IPS DF 6.9 (cell line): Measurements from ENCODE around the gene CAMK2A.

Experiments
- DNase-seq: peaks from one replicate; pipeline ENCODE4 v3.0.0-alpha.2; 2013; ENCODE audit warnings: low read depth, low spot score
- H3K27ac ChIP-seq: one replicate; pipeline ENCODE4 v1.5.1; 2013; ENCODE audit warnings: low read length, control low read depth
- H3K27me3 ChIP-seq: 2 replicates; pipeline ENCODE4 v1.6.1; 2013; ENCODE audit warnings: mild to moderate bottlenecking, low read length; ENCODE audit not compliant: control insufficient read depth, insufficient read depth
- H3K36me3 ChIP-seq: 2 replicates; pipeline ENCODE4 v1.6.1; 2013; ENCODE audit warnings: low read length; ENCODE audit not compliant: control insufficient read depth, insufficient read depth
- H3K4me1 ChIP-seq: 2 replicates; pipeline ENCODE4 v1.6.1; 2013; ENCODE audit warnings: low read length; ENCODE audit not compliant: control insufficient read depth, insufficient read depth
- H3K4me3 ChIP-seq: 2 replicates; pipeline ENCODE4 v1.5.1; 2013; ENCODE audit warnings: mild to moderate bottlenecking, low read length
- H3K9me3 ChIP-seq: 2 replicates; pipeline ENCODE4 v1.6.1; 2013; ENCODE audit warnings: low read length, inconsistent platforms; ENCODE audit not compliant: control insufficient read depth, insufficient read depth
- WGBS: extraction: QIAGEN DNeasy Blood & Tissue Kit; methylation state at CpG from one replicate; pipeline ENCODE4 v1.1.7; 2013; ENCODE audit warnings: mixed read lengths, missing lambda C conversion rate; ENCODE audit not compliant: insufficient read length, insufficient coverage; 5-methylcytosine and 5-hydroxymethylcytosine counted together

The CAMK2A gene

GRCh38 chr5:150224483-150225027, 65.0 kb downstream of the CAMK2A start:
- H3K27ac ChIP-seq: no peak overlapping the region
- no CpG with 5 or more reads among the region's 8 CpGs for WGBS
- H3K27me3 ChIP-seq: no peaks in the 10 kb centered on the region
- H3K9me3 ChIP-seq: no peaks in the 10 kb centered on the region
- DNase-seq: no peak
- H3K4me3 ChIP-seq: no peak overlapping the region
- H3K36me3 ChIP-seq: no peaks in the 10 kb centered on the region
- H3K4me1 ChIP-seq: no peaks in the 10 kb centered on the region

- DNase-seq: no peak
- Histone ChIP-seq H3K27ac (no peak overlapping the region), H3K4me3 (no peak overlapping the region), H3K9me3 (no peaks in the 10 kb centered on the region), H3K4me1 (no peaks in the 10 kb centered on the region), H3K27me3 (no peaks in the 10 kb centered on the region), H3K36me3 (no peaks in the 10 kb centered on the region)
- no CpG with 5 or more reads among the region's 7 CpGs for WGBS
These were observed 66.1 kb downstream of the CAMK2A start for GRCh38 chr5:150223474-150223873.

GRCh38 chr5:150222906-150223305, 66.7 kb downstream of the CAMK2A start:
- Histone ChIP-seq H3K27ac (no peak overlapping the region), H3K9me3 (no peaks in the 10 kb centered on the region), H3K36me3 (no peaks in the 10 kb centered on the region), H3K4me1 (no peaks in the 10 kb centered on the region), H3K4me3 (no peak overlapping the region), H3K27me3 (no peaks in the 10 kb centered on the region)
- no peak for DNase-seq
- WGBS: no CpG with 5 or more reads among the region's 21 CpGs

GRCh38 chr5:150221471-150221870, 68.1 kb downstream of the CAMK2A start:
- H3K4me1 ChIP-seq: no peaks in the 10 kb centered on the region
- no peak for DNase-seq
- no CpG with 5 or more reads among the region's 5 CpGs for WGBS
- H3K4me3 ChIP-seq: no peak overlapping the region
- H3K27me3 ChIP-seq: no peaks in the 10 kb centered on the region
- H3K36me3 ChIP-seq: no peaks in the 10 kb centered on the region
- H3K27ac ChIP-seq: no peak overlapping the region
- no peaks in the 10 kb centered on the region for H3K9me3 ChIP-seq

GRCh38 chr5:150219861-150220260, 69.7 kb downstream of the CAMK2A start:
- no CpG with 5 or more reads among the region's 2 CpGs for WGBS
- Histone ChIP-seq H3K27ac (no peak overlapping the region), H3K4me3 (no peak overlapping the region), H3K36me3 (no peaks in the 10 kb centered on the region), H3K9me3 (no peaks in the 10 kb centered on the region), H3K27me3 (no peaks in the 10 kb centered on the region), H3K4me1 (no peaks in the 10 kb centered on the region)
- DNase-seq: no peak

- Histone ChIP-seq H3K27ac (no peak overlapping the region), H3K36me3 (no peaks in the 10 kb centered on the region), H3K4me3 (no peak overlapping the region), H3K9me3 (no peaks in the 10 kb centered on the region), H3K27me3 (no peaks in the 10 kb centered on the region), H3K4me1 (no peaks in the 10 kb centered on the region)
- DNase-seq: no peak
These were observed 70.4 kb downstream of the CAMK2A start for GRCh38 chr5:150219142-150219541.

GRCh38 chr5:150218693-150219035, 70.9 kb downstream of the CAMK2A start:
- Histone ChIP-seq H3K4me1 (no peaks in the 10 kb centered on the region), H3K4me3 (no peak overlapping the region), H3K27me3 (no peaks in the 10 kb centered on the region), H3K36me3 (no peaks in the 10 kb centered on the region), H3K9me3 (no peaks in the 10 kb centered on the region), H3K27ac (no peak overlapping the region)
- no peak for DNase-seq
- WGBS: no CpG with 5 or more reads among the region's 5 CpGs

- Histone ChIP-seq H3K27me3 (no peaks in the 10 kb centered on the region), H3K4me1 (no peaks in the 10 kb centered on the region), H3K4me3 (no peak overlapping the region), H3K9me3 (no peaks in the 10 kb centered on the region), H3K27ac (no peak overlapping the region), H3K36me3 (no peaks in the 10 kb centered on the region)
- no CpG with 5 or more reads among the region's 10 CpGs for WGBS
- peak; percentile 58 for DNase-seq
These were observed 71.5 kb downstream of the CAMK2A start for GRCh38 chr5:150217873-150218692.

GRCh38 chr5:150217038-150217437, 72.5 kb downstream of the CAMK2A start:
- no peak for DNase-seq
- no peaks in the 10 kb centered on the region for H3K27me3 ChIP-seq

GRCh38 chr5:150215979-150216944, 73.3 kb downstream of the CAMK2A start:
- no peaks in the 10 kb centered on the region for H3K36me3 ChIP-seq
- no peaks in the 10 kb centered on the region for H3K9me3 ChIP-seq
- DNase-seq: no peak
- H3K4me3 ChIP-seq: no peak overlapping the region
- H3K27me3 ChIP-seq: no peaks in the 10 kb centered on the region
- peaks cover 8% of the 10 kb centered on the region for H3K4me1 ChIP-seq
- WGBS: no CpG with 5 or more reads among the region's 10 CpGs
- H3K27ac ChIP-seq: no peak overlapping the region

More at GRCh38 chr5:150217038-150217437, 72.5 kb downstream of the CAMK2A start:
- peaks cover 4% of the 10 kb centered on the region for H3K4me1 ChIP-seq
- no peak overlapping the region for H3K27ac ChIP-seq
- H3K4me3 ChIP-seq: no peak overlapping the region
- H3K36me3 ChIP-seq: no peaks in the 10 kb centered on the region
- WGBS: no CpG with 5 or more reads among the region's 2 CpGs
- H3K9me3 ChIP-seq: no peaks in the 10 kb centered on the region
